Gastrocnemius medialis (tissue), 4 donors: Measurements from ENCODE around the gene ADH1C. TPM values are rescaled to one million over a fixed set of nuclear protein-coding genes. Genes with fewer than 3 reads are reported as not detected.

Source experiments
- ATAC-seq, 2 donors: fragments of 150-250 bp; one replicate each; pipeline ENCODE4 v1.9.1; 2016
- DNase-seq, 2 donors: peaks; one replicate each; pipeline ENCODE4 v3.0.0-alpha.2; 2019
- H3K27ac ChIP-seq, 4 donors: fragments of 200-600 bp; sonication (generic); 1 replicate in 1 of 4; 2 replicates in 3 of 4; pipeline ENCODE4 v1.5.1; 2016 to 2018; ENCODE audit warnings: mild to moderate bottlenecking in 2 of 4, moderate library complexity in 1 of 4
- H3K27me3 ChIP-seq, 3 donors: fragments of 200-600 bp; sonication (generic) in 2 of 3; 1 replicate in 1 of 3; 2 replicates in 2 of 3; pipeline versions ENCODE4 v1.5.1 to v1.6.0; 2016 to 2019; ENCODE audit warnings: mild to moderate bottlenecking in 1 of 3, moderate library complexity in 1 of 3
- H3K36me3 ChIP-seq, 2 donors: fragments of 200-600 bp; sonication (generic) in 1 of 2; one replicate each; pipeline ENCODE4 v1.5.1; 2017 to 2018
- H3K4me1 ChIP-seq, 2 donors: fragments of 200-600 bp; sonication (generic) in 1 of 2; one replicate each; pipeline ENCODE4 v1.5.1; 2016 to 2017; ENCODE audit warnings: mild to moderate bottlenecking in 2 of 2
- H3K4me3 ChIP-seq, 4 donors: fragments of 200-600 bp; sonication (generic) in 3 of 4; 1 replicate in 1 of 4; 2 replicates in 3 of 4; pipeline ENCODE4 v1.5.1; 2016 to 2019; ENCODE audit warnings: mild to moderate bottlenecking in 2 of 4
- H3K9me3 ChIP-seq, 3 donors: fragments of 200-600 bp; sonication (generic) in 2 of 3; 1 replicate in 1 of 3; 2 replicates in 2 of 3; pipeline ENCODE4 v1.5.1; 2016 to 2019
- POLR2A ChIP-seq, 2 donors: fragments of 450-650 bp; IDR thresholded peaks; one replicate each; pipeline ENCODE4 v1.6.1; 2017; ENCODE audit warnings: antibody characterized with exemption in 2 of 2, mild to moderate bottlenecking in 2 of 2, moderate library complexity in 2 of 2
- in situ Hi-C, 4 donors: fragments of 200-750 bp; cut with MboI; loops; one replicate each; pipeline versions ENCODE4 v1.15.0 to v1.8.0; 2017; ENCODE audit warnings: low sequenced_read_pairs in 4 of 4
- intact Hi-C: fragments of 100-400 bp; cut with DNase I; formaldehyde crosslinking; loops from one replicate; pipeline ENCODE4 v1.15.1; 2023; ENCODE audit warnings: low total_unique reads
- total RNA-seq, 4 donors: library from RNA; depleted of rRNA; stranded (reverse); fragments of >200 nt; gene quantifications; one replicate each; pipeline versions ENCODE4 v1.1.0 to v1.2.3, GENCODE V29; 2016
- TF ChIP-seq, protein P1 (sequence below), 5 experiments: fragments of 450-650 bp in 3 of 5; fragments of 200-600 bp in 2 of 5; sonication (generic) in 2 of 5; IDR thresholded peaks in 4 of 5; conservative IDR thresholded peaks in 1 of 5; 1 replicate in 4 of 5; 2 replicates in 1 of 5; pipeline ENCODE4 v1.5.1; 2016 to 2019; ENCODE audit warnings: antibody characterized with exemption in 5 of 5, mild to moderate bottlenecking in 3 of 5, moderate library complexity in 3 of 5

Gene ADH1C
- total RNA-seq, 4 donors from 2014 or later, result 16.1 to 30.6 (median 26.6) TPM

DNA sequence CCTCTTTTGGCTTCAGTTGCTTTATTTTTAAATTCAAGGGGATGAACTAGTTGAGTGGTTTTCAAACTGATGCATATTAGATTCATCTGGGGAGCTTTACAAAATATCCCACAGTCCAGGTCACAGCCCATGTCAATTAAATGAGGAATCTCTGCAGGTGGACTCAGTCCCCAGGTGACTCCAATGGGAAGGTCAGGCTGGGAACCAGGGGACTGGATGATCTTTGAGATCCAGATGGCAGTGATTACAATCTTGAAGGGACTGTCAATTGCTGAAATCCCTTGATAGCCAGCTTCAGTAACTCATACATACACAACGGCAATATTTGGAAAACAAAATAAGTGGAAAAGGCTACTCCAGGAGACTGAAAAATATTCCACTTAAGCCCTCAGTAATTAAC lies 38.3 kb downstream of the ADH1C start:
- Histone ChIP-seq H3K4me1 (no peaks in the 10 kb centered on the region), H3K36me3 (no peaks in the 10 kb centered on the region), H3K27ac (peak overlapping the region in 1 of 4 donors; percentile 35), H3K9me3 (no peaks in the 10 kb centered on the region), H3K27me3 (no peaks in the 10 kb centered on the region), H3K4me3 (no peak overlapping the region)
- ATAC-seq (no peak), DNase-seq (no peak)
- in situ Hi-C loops, result no loop called here
- TF ChIP-seq POLR2A (IDR thresholded peaks at IDR 0.05), result no peak
- TF ChIP-seq, protein P1, sequence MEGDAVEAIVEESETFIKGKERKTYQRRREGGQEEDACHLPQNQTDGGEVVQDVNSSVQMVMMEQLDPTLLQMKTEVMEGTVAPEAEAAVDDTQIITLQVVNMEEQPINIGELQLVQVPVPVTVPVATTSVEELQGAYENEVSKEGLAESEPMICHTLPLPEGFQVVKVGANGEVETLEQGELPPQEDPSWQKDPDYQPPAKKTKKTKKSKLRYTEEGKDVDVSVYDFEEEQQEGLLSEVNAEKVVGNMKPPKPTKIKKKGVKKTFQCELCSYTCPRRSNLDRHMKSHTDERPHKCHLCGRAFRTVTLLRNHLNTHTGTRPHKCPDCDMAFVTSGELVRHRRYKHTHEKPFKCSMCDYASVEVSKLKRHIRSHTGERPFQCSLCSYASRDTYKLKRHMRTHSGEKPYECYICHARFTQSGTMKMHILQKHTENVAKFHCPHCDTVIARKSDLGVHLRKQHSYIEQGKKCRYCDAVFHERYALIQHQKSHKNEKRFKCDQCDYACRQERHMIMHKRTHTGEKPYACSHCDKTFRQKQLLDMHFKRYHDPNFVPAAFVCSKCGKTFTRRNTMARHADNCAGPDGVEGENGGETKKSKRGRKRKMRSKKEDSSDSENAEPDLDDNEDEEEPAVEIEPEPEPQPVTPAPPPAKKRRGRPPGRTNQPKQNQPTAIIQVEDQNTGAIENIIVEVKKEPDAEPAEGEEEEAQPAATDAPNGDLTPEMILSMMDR (IDR thresholded peaks at IDR 0.05 in 4 of 5, conservative IDR thresholded peaks at IDR 0.05 in 1 of 5), result no peak
- intact Hi-C loops, result no loop called here

DNA sequence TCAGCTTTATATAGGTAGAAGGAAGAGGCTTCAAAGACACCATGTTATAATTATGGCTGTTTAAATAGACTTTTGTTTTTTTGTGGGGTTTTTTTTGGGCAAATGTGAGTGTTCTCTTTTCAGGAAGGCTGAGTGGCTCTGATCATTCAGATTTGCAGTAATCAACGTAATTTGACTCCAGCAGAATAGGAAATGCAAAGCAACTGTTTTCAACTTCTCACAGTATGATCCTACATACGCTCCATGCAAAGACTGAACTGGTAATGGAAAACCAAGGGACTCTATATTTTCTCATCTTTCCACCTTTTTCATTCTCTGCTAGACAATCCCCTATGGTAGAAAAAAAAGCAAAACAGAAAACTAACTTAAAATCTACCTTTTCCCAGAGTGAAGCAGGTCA lies 42.2 kb downstream of the ADH1C start:
- no peaks in the 10 kb centered on the region for H3K4me1 ChIP-seq
- H3K27ac ChIP-seq, result no peak overlapping the region
- TF ChIP-seq POLR2A (IDR thresholded peaks at IDR 0.05), result no peak
- TF ChIP-seq, protein P1 (IDR thresholded peaks at IDR 0.05 in 4 of 5, conservative IDR thresholded peaks at IDR 0.05 in 1 of 5), result no peak
- intact Hi-C loops (no loop called here), in situ Hi-C loops (no loop called here)
- H3K27me3 ChIP-seq, result no peaks in the 10 kb centered on the region
- H3K4me3 ChIP-seq, result no peak overlapping the region
- DNase-seq (no peak), ATAC-seq (no peak)
- H3K9me3 ChIP-seq, result no peaks in the 10 kb centered on the region
- H3K36me3 ChIP-seq, result no peaks in the 10 kb centered on the region

DNA sequence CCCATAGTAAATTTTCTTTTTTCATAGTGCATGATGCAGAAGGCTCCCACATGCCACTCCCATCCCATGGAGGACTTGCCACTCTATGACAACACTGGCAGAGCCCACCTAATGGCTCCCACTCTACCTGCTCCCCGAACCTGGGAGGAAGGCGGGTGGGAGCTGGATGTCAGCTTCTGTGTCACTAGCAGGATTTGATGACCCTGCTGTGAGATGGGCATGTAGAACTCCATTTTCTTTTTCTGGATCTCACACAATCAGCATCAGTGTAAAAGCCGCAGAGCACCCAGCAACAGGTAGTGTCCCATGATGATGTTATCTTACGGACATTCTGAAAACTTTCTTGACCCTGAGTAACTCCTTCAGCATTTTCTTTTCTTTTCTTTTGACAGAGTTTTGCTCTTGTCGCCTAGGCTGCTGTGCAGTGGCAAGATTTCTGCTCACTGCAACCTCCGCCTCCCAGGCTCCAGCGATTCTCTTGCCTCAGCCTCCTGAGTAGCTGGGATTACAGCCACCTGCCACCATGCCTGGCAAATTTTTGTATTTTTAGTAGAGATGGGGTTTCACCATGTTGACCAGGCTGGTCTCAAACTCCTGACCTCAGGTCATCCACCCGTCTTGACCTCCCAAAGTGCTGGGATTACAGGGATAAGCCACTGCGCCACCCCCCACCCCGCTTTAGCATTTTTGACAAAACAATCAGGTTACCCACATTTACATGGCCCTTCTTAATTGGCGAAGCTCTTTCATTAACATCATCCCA lies 46.7 kb downstream of the ADH1C start:
- H3K4me3 ChIP-seq, result no peak overlapping the region
- no peaks in the 10 kb centered on the region for H3K27me3 ChIP-seq
- TF ChIP-seq, protein P1 (IDR thresholded peaks at IDR 0.05 in 4 of 5, conservative IDR thresholded peaks at IDR 0.05 in 1 of 5), result no peak
- TF ChIP-seq POLR2A (IDR thresholded peaks at IDR 0.05), result no peak
- no peaks in the 10 kb centered on the region for H3K9me3 ChIP-seq
- peaks cover 5 to 11% of the 10 kb centered on the region in 2 donors for H3K4me1 ChIP-seq
- DNase-seq (no peak), ATAC-seq (no peak)
- intact Hi-C loops, result no loop called here
- H3K36me3 ChIP-seq, result no peaks in the 10 kb centered on the region
- in situ Hi-C loops, result no loop called here
- no peak overlapping the region for H3K27ac ChIP-seq

DNA sequence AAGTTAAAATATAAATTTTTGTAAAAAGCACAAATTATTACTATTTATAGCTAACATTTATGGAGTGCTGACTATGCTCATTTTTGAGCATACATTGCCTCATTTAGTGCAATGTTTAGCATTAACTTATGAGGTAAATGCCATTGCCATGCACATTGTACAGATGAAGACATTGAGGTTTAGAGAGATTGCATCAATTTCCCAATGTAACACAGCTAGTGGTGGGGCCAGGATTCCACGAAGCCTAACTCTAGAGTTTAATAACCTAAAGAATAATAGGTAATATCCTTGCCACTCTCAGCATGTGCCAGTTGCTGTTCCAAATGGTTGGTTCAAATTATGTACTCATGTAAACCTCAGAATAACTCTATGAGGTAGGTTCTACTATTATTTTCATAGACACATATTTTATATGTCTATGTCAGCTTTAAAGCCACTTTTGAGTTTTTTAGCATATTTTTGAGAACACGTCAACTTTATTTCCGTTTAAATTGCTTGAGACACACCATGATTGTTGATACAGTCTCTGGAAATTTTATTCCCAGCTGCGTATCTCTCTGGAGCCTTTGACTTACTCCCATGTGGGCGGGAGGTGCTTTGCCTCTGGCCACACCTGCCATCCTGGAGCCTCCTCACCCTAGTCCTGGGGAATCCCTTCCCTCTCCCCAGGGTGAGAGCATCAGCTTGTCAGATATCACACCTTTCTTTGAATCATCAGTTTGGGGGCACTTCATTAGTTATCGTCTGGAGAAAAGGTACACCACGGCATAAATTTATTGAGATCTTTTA lies 51.0 kb downstream of the ADH1C start:
- H3K27ac ChIP-seq, result peak overlapping the region; percentile 56 to 69 (median 60)
- no peak for ATAC-seq
- in situ Hi-C loops, result no loop called here

More for the DNA sequence above, 51.0 kb downstream of the ADH1C start:
- no peak for TF ChIP-seq POLR2A (IDR thresholded peaks at IDR 0.05)
- TF ChIP-seq, protein P1 (IDR thresholded peaks at IDR 0.05 in 4 of 5, conservative IDR thresholded peaks at IDR 0.05 in 1 of 5), result no peak
- no peak overlapping the region for H3K4me3 ChIP-seq
- no peaks in the 10 kb centered on the region for H3K9me3 ChIP-seq
- no peaks in the 10 kb centered on the region for H3K36me3 ChIP-seq
- DNase-seq, result no peak
- intact Hi-C loops, result loop anchor here (2.0 kb wide), 1 partner anchor 21 kb away; no protein-coding TSS in a partner anchor
- H3K27me3 ChIP-seq, result no peaks in the 10 kb centered on the region
- peaks cover 10 to 16% of the 10 kb centered on the region in 2 donors for H3K4me1 ChIP-seq
